DND-41 (cell line): ENCODE results near the gene TBC1D22A.
"Not testable (repeated sequence)": the region's sequence is repeated elsewhere in the genome, so short reads cannot be mapped to it uniquely, and the experiment has no call there.

Experiments used
- EZH2 ChIP-seq: IDR thresholded peaks from 3 replicates; pipeline ENCODE4 v1.6.1; 2012; ENCODE audit warnings: borderline replicate concordance, low read depth, mild to moderate bottlenecking, moderate library complexity, low read length, inconsistent platforms; ENCODE audit not compliant: severe bottlenecking
- TF ChIP-seq, protein P1 (sequence below): IDR thresholded peaks from 2 replicates; pipeline ENCODE4 v1.5.1; 2012; ENCODE audit warnings: borderline replicate concordance, low read length, moderate library complexity, mild to moderate bottlenecking; ENCODE audit not compliant: poor library complexity, severe bottlenecking; ENCODE audit errors: extremely low read depth

DNA sequence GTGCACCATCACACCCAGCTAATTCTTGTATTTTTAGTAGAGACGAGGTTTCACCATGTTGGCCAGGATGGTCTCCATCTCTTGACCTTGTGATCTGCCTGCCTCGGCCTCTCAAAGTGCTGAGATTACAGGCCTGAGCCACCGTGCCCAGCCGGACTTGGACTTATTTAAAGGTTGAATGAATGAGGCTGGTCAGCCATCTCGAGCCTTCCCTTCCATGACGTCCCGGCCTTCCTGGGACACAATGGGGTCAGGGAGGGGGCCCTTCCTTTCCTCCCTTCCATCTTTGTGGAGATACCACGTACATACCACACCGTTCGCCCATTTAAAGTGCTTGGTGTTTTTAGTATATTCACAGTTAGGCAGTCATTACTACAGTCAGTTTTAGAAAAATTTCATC, 19.8 kb downstream of the TBC1D22A start:
- TF ChIP-seq EZH2: not testable (repeated sequence)
- TF ChIP-seq, protein P1, sequence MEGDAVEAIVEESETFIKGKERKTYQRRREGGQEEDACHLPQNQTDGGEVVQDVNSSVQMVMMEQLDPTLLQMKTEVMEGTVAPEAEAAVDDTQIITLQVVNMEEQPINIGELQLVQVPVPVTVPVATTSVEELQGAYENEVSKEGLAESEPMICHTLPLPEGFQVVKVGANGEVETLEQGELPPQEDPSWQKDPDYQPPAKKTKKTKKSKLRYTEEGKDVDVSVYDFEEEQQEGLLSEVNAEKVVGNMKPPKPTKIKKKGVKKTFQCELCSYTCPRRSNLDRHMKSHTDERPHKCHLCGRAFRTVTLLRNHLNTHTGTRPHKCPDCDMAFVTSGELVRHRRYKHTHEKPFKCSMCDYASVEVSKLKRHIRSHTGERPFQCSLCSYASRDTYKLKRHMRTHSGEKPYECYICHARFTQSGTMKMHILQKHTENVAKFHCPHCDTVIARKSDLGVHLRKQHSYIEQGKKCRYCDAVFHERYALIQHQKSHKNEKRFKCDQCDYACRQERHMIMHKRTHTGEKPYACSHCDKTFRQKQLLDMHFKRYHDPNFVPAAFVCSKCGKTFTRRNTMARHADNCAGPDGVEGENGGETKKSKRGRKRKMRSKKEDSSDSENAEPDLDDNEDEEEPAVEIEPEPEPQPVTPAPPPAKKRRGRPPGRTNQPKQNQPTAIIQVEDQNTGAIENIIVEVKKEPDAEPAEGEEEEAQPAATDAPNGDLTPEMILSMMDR: not testable (repeated sequence)
